CD4-positive, alpha-beta T cell treated with Interleukin-2 at 100 ng/mL for 4 hours (primary cell): ENCODE data around the gene KIF16B.

Experiments used
- DNase-seq: peaks from one replicate; pipeline ENCODE4 v3.0.0-alpha.2; 2020; ENCODE audit warnings: low spot score

The KIF16B gene

DNA sequence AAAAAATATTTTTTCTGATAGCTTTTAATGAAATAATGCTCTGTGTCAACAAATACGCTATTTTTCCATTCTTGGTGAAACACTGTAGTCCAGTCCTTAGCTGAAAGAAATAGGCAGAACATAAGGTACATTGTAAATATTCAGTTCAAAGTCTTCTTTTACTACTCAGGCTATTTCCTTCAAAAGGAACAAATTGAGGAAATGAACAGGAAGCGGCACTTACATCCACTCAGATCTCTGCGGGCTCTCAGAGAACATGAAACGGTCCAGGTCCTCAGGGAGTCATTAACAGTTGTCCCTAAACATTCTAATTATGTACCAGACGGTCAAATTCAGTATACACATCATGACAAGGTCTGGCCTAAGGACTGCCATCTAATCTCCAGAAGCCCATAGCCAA lies 212.6 kb downstream of the KIF16B start:
- no peak for DNase-seq

DNA sequence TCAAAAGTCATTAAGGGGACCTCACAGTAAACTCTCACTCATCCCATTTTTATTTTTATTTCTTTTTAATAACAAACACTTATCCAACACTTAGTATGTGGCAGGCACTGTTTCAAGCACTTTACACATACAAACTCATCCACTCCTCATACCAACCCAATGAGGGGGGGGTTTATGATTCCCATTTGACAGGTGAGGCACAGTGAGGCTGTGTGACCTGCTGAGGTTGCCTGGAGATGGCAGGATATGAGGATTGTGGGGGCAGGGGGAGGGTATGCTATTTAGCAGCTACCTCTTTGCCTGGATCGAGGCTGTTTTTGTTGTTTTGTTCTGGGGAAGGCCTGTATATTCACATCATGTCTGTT lies 219.8 kb downstream of the KIF16B start:
- no peak for DNase-seq

DNA sequence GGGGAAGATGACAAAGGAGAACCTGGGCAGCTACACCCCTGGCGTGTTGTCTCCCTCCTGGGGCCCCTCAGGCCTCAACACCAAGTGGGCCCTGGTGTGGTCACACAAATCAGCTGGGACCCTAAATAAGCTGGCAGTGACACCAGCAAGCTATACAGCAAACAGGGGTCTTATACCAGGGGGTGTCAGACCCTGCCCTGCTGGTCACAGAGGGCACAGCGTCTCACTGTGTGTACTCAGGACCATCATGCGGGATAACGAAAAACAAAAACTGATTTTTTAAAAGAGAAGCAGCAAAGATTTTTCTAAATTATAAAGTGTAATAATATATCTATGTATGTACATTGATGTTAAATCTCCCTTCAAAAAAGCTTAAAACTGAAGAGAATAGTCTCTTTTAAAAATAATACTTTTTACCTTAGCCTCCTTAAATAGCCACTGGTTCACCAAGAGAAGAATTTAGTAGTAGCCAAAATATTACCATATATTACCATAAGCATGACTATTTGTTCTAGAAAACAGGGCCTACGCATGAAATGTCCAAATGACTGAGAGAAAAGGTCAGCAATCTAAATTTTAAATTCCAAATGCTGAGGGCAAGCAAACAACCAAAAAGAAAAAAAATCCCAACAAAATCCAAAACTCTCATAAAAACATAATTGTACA lies 220.4 kb downstream of the KIF16B start:
- DNase-seq: no peak

DNA sequence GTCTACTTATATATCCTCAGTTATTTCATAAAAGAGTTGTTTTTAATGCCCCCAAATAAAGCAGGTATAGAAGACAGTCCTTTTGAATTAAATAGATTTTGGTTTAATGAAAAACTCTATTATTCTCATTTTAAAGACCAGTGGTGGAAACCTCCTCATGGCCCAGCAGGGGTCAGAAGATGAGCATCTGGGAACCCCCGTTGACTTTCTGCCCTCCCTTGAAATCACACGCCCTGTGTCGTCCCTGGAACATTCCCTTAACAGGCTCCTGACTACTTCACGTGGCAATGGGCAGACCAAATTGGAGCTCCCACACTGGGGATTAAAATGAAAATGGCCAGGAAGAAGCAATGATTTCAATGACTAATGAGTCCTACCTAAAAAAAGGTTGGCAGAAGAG lies 220.9 kb downstream of the KIF16B start:
- DNase-seq: no peak

DNA sequence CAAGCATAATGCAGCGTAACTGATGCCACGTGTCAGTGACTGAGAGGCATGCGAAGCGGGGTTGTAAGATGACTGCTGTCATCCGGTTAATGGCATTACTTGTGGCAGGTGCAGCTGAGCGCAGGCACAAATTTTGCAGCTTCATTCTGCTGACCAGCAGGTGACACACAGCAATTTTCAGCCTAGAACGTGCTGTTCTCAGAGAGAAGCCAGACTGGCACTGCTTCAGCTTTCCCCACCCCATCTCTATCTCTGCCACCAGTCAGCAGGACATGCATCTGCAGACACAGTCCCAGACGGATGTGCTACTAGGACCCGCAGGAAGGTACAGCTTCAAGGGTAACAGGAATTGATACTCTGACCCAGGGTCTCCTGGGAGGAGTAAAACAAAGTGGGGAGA lies 221.8 kb downstream of the KIF16B start:
- no peak for DNase-seq

DNA sequence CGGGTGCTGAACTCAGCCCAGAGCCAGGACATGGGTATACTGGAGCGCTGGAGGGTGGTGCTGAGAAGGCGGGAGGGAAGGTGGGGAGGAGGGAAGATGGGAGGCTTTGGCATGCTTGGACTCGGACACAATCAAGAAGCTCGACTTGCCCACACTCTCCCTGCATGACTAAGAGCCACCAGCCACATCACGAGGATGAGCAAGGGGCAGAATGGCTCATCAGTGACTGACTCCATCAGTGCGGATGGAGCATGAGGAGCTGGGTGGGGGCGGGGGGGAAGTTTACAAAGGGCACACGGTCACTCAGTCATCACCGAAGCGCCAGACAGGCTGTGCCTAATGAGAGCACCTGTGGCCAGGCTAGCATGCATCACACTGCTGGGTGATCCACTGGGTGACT lies 222.8 kb downstream of the KIF16B start:
- no peak for DNase-seq

DNA sequence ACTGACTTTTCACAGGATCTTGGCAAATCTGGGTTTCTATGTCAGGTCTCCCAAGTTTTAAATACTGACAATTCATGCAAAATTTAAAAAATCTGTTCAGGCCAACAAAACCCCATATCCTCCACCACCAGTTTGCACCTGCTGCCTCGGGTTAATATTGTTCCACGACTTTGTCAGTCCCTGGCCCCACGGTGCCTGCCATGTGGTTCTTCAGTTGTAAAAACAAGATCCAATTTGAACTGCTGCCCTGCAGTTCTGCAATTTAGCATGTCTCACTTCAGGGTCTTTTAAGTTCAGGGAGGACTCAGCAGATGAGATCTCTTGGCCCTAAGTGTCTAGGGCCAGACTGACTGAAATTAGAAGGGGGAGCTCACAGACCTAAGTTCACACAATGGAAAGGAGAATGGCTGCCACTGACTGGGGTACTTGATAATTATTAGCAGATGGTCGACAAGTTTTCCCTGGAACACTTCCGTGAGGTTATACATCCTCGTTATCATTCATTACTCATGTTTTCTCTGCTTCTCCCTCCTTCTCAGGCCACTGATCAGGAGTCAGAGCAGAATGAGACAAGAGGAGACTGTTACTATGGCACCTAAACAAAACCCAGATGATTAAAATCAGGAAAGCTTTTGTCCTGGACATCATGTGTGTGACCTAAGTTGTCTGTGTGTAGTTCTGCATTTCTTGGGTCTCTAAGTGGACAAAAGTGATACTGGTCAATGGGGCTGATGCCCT lies 223.6 kb downstream of the KIF16B start:
- DNase-seq: no peak

DNA sequence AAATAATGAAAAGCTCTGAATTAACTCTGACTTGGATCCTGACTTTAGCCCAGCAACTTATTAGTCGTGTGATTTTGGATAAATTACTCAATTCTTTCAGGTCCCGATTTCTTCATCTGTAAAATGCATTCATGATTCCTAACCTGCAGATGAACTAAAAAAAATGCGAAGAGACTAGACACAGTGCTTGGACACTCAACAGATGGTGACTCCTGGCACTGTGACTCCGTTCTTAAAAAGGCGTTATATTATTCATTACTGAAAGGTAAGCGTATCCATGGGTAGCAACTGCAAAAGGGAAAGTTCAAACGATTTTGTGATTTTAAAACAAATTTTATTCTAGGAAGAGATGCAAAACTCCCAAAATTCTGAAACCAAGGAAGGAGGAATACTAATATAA lies 226.3 kb downstream of the KIF16B start:
- no peak for DNase-seq

DNA sequence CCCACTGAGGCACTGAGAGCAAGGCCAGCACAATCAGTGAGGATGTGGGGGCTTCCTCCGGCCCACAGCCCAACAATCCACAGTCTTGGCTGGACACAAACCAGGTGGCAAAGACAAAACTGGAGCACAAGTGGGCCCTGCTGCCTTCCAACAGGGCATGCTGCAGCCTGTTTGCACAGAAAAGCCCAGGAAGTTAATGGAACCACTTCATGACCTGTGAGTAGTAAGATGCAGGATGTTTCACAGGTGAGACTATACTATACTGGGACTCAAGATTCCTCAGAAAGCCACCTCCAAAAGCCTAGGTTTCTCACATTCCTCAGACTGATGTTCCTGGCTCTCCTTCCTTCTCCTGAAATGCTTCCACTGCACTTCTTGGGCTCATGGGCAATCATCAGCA lies 235.5 kb downstream of the KIF16B start:
- DNase-seq: no peak

DNA sequence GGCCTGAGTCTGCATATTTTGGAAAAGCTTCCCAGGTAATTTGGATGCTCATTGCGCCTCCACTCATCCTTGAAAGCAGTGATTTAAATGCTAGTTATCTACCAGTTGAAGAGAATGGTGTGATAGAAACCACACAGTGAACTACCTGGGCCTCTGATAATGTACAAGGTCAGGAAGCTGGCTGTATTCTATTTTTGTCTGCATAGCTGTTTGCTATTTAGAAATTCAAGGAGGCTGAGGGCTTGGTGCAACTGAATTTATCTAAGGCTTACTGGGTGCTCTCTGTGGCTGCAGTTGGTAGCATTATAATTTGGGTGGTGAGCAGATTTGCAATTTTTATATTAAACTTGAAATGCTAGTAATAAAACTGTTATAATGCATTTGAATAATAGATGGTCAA lies 245.6 kb downstream of the KIF16B start:
- DNase-seq: no peak

DNA sequence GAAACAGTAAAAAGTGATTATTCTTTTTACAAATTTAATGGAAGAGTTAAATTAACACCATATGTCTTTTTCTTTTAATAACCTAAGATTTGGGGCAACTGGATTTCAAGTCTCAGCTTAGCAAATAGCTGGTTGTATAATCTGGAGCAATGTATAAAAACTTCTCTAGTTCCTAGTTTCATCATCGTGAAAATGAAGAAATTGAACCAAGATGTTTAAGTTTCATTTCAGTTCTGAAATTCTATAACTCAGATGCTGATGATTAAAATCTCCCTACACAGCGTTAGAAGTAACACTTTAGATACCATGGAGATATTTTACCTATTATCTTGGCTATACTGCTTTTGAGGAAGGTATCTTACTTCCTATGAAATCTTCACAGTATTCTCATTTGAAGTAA lies 252.0 kb downstream of the KIF16B start:
- DNase-seq: no peak

DNA sequence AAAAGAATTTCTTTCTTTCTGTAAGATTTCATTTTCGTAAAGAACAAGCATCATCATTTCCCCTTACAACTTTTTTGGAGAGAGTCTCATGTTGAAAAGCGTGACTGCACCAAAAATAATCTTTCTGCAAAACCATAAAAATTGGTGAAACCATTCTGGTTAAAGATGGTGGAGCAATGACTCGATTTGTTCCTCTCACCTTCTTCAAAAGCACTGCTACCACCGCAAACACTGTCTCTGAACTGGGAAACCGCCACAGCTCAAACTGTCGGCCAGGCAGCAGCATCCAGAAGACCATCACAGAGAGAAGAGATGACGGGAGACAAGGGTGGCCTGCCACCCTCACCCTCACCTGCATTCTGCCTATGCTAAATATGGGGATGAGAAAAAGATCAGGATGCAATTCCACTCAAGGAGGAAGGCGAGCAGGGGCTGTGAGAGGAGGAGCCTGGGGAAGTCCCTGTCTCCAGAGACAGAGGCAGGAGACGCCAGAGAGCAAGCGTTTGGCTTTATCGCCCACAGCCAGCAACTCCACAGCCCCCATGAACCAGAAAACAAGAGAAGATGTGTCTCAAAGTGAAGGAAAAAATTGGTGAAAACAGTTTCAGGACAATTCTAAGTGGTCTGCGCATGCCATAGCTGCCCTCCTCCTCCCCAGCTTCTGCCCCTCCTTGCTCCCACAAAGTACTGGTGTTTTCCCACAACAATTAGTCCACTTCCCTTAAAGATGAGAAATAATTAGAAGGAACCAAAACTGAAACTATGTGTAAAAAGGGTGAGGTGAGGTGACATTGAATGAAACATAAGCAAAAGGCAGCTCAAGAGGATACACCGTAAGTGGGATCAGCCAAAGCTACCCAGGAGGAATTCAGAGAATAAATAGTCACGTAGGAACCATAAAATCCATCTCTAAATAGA lies 255.5 kb downstream of the KIF16B start:
- no peak for DNase-seq

DNA sequence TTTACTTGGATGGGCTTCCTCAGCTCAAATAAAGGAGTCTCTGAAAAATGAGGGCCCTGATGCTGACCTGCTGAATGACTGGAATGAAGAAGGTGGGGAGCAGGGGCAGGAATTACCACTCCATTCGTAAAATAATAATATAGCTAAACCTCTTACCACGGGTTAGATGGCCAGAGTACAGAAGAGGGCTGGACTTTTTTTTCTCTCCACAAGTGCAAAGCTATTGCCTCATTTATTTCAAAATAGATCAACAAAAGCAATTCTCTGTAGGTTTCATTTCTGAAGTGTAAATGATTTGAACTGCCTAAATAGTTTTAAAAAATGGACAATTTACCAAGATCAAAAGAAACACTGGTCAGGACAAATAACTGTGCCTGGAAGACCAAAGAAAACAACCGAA lies 256.7 kb downstream of the KIF16B start:
- no peak for DNase-seq

DNA sequence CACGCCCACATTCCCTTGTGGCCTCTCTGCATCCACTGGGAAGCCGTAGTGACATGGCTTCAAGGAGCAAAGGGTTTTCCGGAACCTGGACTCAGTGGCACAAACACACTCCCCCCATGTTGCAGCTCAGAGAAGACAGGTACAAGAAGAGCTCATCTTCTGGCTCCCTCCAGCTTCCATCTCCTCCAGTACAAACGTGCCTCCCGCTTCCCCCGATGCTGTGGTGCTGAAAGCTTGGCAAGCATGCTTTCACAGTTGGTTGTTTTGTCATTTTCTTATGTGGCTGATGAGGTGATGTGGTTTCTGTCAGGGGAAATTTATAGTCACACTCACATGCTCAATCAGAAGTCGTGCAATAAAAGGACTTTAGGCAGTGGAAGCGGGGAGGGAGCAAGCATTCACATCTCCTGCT lies 258.5 kb downstream of the KIF16B start:
- no peak for DNase-seq

DNA sequence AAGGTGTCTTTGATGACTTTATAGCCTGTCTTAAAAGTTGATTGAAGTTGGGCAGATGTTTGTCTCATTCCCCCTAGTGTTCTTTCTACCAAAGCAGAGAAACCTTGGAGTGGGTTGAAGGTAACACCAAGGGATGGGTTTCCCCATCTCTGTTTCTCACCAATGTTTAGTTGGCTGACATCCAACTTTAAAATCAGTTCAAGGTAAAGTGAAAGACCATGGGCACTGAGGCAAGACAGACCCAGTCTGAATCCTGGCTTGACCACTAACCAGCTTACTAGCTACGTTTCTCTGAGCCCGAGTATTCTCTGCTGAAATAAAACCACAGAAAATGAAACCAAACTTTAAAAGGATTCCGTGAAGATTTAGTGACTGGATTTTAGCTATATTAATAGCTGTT lies 258.9 kb downstream of the KIF16B start:
- DNase-seq: no peak

DNA sequence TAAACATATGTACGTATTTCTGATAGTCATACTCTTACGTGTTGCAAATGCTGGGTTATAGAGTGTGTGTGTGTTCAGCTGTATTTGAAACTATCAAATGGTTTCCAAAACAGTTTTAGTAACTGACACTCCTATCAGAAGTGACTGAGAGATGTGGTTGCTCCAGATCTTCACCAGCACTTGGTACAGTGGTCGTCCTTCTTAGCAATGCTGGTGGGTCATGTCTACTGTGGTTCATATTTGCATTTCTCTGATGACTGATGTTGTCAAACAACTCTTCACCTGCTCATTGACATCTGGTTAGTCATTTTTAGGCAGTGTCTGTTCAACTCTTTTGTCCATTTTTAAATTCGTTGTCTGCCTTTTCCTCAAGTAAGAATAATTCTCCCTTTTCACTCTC lies 259.3 kb downstream of the KIF16B start:
- DNase-seq: no peak

DNA sequence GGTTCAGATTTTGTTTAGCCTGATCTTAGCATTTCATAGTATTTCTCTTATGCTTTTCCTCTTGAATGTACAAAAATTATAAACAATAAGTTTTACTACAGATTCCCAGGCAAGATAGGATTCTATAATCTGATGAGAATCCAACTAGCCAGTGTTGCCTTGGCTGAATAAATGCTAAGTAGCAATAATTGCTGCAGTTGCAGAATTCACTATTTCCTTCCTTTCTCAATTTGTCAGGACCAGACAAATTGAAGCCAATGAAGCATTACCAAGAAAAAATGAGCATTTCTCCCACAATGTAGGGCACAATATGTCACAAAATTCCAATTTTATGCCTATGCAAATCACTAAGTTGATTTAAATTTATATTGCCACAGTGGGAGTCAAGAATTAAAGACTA lies 260.2 kb downstream of the KIF16B start:
- no peak for DNase-seq

DNA sequence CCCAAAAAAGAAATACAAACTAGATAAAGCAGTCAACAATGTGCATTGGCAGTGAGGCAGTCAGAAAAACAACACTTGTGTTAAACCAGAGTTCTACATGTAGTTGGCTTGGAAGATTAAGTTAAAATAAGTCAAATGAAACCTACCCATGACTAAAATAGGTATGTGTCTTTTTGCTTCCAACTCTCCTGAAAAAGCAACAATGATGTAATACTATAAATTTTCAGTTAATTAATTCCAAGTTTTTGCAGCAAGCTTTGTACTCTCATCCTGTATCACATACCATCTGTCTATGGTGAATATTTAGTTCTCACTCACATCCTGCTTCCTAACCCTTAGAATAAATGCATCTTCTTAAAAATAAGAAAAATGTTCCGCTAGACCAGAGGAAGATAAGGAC lies 261.5 kb downstream of the KIF16B start:
- no peak for DNase-seq

DNA sequence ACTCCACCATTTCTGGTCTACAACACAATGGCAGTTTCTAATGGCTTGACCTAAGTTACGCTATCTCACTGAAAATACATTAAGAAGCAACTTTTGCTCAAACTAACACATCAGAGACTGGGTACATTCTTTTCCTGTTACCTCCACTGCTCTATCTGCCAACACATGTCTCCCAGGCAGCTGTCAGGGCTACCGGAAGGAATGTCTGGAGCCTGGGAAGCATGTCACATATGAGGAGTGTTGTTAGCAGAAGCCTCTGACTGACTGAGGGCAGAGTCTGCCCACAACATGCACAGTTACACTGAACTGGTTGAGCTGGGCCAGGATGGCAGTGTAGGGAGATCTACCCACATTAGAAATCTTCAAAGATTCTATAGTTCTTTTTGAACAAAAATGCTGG lies 264.5 kb downstream of the KIF16B start:
- DNase-seq: no peak

DNA sequence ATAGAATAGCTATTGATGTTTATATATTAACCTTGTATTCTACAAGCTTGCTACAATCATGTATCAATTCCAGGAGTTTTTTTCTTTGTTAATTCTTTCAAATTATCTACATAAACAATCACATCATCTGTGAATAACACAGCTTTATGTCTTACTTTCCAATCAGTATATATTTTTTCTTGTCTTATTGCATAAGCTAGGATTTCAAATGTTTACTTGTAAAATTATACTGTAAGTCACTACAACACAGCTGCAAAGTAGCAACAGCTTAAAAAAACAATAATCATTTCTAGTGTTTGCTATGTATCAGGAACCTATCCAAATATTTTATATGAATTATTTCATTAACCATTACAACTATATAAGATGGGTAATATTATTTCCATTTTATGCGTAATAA lies 270.4 kb downstream of the KIF16B start:
- no peak for DNase-seq

DNA sequence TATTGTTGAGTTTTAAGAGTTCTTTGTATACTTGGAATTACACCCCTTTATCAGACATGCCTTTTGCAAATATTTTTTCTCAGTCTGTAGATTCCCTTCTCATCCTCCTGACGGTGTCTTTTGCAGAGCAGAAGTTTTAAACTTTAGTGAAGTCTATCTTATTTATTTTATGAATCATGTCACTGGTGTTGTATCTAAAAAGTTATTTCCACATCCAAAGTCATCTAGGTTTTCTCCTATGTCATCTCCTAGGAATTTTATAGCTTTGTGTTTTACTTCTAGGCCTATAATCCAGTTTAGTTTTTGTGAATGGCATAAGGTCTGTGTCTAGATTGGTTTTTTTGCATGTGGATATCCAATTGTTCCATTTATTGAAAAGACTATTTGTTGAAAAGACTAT lies 271.3 kb downstream of the KIF16B start:
- no peak for DNase-seq

DNA sequence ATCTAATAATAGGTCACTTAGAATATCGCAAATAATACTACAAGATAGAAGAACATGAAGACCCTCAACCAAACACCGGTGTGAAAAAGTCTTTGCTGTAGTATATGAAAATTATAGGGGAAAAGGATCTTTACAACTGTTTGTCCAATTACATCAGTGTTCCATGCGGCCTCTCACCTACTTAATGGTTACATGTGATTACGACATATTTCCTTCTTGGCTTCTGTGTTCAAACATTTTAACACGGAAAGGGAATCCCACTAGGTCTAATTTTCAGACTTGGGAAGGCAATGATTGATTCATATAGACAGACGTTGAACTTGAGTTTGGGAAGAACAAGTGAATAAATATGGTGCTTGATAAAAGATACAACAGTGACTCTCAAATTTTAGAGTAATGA lies 273.4 kb downstream of the KIF16B start:
- no peak for DNase-seq

DNA sequence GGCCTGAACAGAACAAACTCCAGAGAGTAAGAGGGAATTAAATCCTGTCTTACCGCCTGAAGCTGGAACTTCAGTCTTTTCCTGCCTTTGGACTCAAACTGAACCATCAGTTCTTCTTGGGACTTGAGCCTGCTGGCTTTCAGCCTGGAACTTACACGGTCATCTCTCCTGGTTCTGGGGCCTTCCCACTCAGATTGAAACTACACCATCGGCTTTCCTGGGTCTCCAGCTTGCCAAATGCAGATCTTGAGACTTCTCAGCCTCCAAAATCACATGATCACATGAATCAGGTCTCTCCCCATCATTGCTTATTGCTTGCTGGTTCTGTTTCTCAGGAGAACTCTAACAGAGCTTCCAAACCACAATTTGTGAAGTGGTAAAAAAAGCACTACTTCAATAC lies 276.3 kb downstream of the KIF16B start:
- no peak for DNase-seq
